Posterior cingulate gyrus (tissue), 11 donors: ENCODE measurements around the gene CBLIF.
"Not testable (repeated sequence)": the region's sequence is repeated elsewhere in the genome, so short reads cannot be mapped to it uniquely, and the experiment has no call there.

Experiments
- DNase-seq, 10 donors: peaks; one replicate each; pipeline versions ENCODE4 v3.0.0 to v3.0.0-alpha.2; 2020 to 2021; ENCODE audit warnings: mixed read lengths in 3 of 10
- intact Hi-C: fragments of 100-400 bp; cut with DNase I; formaldehyde crosslinking; loops from one replicate; pipeline ENCODE4 v1.15.1; 2023

The CBLIF gene

DNA sequence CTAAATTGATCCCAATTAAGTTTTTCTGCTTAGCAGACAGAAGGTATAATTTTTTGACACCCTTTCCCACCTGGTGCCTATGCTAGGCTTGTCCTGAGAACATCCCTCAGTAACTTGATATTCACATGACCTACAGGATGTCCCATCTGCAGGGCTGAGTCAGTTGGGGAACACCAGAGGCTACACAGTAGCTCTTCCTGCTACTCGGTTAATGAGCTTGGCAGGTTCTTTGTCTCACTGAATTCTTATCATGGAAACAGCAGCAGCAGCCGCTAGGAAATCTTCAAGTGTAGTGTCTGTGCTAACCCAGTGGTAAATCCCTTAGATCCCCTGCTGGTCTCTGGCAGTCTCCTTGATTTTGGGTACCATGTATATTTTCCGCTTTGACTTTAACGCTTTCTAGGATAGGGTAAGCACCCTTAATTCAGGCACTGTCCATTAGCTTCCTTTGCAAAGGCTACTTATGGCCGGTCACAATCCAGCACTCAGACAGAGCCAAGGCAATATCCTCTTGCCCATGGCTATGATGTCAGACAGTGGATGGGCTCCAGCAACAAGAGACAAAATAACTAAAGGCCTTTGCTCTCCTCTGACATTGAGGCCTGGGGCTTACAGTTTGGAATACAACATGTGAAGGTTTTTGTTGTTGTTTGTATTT lies 43.2 kb downstream of the CBLIF start:
- intact Hi-C loops = loop anchor here (1.0 to 5.0 kb wide), 3 partner anchors 48 to 265 kb away; partner anchors contain the start of gene PATL1
- DNase-seq = peak in 3 of 10 donors; percentile 16 to 21 (median 20)

DNA sequence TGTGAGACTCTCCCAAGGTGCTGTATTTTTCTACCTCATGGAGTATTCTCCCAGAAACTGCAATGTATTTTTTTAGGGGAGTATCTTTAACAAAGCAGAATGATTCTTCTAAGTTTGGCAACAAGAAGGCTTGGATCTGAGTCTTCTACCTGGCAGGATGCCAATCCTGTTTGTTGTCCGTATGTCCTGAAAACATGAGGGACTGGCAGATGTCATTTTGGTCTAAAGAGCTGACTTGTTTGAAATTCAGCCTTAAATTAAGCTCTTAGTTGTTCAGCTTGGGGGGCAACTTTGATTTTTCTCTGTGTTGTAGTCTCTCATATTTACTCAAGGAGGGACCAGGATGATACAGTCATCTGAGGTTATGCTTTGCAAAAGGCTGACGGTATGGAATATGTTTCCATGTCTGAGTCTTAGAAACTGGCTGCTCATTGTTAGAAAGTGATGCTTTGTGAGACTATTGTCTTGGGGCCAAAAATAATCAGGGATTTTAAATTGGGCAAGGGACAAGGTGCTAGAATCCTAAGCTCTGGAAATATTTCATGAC lies 44.1 kb downstream of the CBLIF start:
- intact Hi-C loops = loop anchor here (5.0 kb wide), 1 partner anchor 134 kb away; the partner anchor contains the start of gene PATL1
- no peak for DNase-seq

DNA sequence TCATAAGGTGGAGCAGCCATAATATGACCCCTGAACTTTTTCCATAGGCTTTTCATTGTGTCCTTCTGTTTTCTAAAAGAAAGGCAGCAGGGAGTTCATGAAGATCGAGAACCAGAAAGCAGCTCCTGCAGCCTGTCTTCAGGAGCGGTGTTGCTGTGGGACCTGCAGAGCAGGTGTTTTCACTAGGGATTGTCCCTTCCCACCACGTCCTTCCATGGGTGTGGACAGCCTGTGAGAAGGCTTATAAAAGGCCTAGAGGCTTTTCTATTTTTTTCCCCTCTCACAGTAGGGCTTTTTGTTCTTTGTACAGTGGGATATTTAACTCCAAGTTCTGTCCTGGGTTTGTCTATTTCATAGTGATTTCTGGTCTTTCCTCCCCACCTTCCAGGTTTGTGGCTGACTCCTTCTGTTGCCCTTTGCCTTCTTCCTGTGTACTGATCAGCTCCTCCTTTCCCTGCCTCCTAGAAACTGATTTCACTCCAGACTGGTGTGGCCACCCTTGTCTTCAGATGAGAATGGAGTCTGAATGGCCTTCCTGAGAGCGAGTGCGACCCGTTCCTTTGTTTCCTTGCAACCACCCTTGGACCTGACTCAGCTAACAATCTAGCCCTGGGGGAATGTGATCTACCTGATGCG lies 44.8 kb downstream of the CBLIF start:
- intact Hi-C loops = loop anchor here (5.0 kb wide), 1 partner anchor 133 kb away; the partner anchor contains the start of gene PATL1
- DNase-seq = no peak

DNA sequence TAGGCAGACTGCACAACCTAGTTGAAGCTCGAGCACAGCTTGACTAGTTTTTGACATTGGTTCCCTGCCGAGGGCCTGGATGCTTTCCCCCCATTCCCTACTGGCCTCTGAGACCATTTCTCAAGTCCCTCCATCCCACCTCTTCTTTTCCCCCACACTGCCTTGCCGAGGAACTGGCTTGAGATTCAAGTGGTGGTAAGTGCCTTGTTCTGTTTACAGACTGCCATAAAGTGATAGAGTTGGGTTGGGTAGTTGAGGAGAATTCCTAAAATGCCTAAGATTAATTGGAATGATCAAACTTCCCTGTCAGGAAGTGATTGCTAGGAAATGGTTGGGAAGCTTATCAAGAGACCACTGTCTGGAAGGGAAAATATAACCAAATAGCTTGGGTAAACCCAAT lies 50.9 kb downstream of the CBLIF start:
- intact Hi-C loops = no loop called here
- DNase-seq = no peak

DNA sequence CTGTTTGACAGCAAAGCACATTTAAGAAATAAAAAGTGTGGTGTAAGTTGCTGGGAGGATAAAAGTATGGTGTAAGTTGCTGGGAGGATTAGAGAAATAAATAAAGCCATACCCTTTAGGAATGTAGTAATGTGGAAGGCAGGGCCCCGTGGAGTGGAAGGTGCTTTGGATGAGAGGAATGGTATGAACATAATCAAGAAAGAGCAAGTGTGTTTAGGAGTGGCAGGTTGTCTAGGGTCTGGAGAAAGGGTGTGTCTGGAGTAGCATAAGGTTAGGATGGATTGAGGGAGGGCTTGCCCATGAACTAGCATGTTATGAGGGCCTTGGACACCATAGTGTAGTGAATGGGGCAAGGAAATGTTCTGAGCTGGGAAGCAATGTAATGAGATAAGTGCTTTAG lies 52.8 kb downstream of the CBLIF start:
- DNase-seq = no peak
- intact Hi-C loops = no loop called here

DNA sequence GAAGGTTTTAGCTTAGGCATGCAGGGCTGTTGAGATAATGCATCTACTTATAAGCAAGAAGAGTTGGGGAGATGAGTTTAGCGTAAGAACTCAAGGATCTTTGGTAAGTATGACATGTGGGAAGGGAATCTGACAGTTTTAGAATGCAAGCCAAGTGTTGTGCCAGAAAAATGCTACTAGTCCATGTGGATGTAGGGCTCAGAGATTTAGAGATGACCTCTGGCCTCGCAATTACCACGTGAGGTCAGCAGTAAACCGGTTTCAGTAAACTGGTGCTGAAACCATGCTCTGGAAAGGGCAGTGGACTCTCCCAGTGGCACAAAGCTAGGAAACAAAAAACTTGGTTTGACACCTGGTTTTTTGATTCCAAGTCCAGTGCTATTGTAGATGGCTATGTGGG lies 53.7 kb downstream of the CBLIF start:
- intact Hi-C loops = no loop called here
- DNase-seq = no peak

DNA sequence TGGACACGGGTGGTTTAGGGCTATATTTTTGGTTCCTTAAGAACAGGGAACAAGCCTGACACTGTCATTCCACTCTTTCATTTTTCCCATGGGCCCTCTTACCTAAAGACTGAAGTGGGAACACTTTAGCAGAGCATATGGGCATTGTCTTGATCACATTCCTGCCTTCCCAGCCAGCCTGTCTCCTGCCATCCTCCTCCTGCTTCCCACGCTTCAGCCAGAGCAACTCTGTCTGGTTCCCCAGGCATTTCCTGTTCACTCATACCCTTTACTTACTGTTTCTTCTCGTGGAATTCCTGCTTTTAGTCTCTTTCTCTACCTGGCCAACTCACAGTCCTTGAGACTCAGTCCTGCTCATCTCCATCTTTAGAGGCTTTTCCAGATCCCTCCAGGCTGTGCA lies 57.5 kb downstream of the CBLIF start:
- peak in 6 of 10 donors; percentile 16 to 86 (median 56) for DNase-seq
- intact Hi-C loops = no loop called here

DNA sequence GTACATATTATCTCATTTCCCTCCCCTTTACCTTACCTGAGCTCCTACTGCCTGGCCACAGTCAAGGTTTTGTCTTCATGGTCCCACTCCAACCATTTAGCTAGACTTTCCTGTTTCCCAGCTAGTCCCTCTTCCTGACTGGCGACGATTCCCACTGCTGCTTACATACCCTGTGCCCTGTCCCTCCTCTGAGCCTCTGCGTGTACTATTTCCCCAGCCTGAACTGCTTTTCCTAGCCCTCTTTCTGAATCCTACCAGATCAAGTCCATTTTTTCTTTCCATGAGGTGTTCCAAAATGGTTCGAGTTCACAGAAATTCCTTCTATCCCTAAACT lies 58.1 kb downstream of the CBLIF start:
- DNase-seq = no peak
- intact Hi-C loops = no loop called here

DNA sequence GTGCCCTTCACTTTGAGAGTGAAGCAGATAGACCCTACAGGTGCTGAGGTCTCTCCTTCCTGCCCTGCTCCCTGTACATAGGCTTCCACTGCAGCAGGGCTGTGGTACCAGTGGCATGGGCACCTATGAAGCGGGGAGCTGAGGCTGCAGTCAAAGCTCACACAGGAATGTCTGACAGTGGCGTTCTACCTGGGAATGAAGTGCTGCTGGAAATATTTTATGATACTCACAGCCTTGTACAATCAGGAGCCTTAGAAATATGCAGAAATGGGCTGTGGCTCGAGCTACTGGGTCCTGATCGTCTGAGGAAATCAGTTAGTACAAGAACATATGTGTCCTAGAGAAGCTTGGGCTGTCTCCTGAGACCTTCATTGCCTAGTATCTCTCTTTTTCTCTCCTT lies 59.5 kb downstream of the CBLIF start:
- DNase-seq = no peak
- intact Hi-C loops = no loop called here

DNA sequence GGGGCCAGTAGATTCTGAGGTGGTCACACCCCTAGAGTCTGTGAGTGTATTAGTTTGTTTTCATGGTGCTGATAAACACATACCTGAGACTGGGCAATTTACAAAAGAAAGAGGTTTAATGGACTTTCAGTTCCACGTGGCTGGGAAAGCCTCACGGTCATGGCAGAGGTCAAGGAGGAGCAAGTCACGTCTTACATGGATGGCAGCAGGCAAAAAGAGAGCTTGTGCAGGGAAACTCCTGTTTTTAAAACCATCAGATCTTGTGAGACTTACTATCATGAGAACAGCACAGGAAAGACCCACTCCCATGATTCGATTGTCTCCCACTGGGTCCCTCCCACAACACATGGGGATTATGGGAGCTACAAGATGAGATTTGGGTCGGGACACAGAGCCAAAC lies 60.9 kb downstream of the CBLIF start:
- DNase-seq, intact Hi-C loops: not testable (repeated sequence)

DNA sequence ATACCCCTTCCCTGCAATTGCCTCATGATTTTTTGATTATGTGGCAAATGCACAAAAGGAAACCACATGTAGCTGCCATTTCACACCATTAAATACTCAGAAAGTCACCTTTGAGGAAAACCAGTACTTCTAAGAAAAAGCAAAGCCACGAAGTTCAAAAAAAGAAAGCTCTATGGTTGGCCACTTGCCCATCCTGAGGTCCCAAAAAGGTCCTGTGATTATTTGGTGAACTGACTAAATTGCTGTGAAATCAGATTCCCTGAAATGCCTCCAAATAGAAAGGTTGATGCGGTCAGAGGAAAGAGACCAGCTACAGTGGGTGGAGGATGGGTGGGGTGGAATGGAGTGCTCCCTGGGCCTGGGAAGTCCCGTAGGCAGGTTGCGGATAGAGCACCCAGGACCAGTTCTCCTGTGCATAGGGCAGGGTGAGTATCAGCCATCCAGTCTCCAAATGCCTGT lies 61.6 kb downstream of the CBLIF start:
- DNase-seq = no peak
- intact Hi-C loops = no loop called here

DNA sequence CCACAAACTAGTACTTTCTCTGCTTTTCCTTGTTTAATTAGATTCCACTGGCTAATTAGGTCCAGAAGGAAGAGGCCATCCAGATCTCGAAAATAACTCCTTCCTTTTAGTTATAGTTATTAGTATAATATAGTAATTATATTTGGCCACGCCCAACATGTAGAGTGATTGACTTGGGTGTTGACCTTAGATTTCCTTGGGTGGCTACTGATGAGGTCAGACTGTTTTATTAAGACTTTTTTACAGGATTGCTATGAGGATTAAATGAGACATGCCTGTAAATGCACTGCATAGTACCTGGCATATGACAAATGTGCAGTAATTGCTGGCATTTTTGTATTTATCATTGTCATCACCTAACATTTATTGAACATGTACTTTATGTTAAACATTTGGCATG lies 63.2 kb downstream of the CBLIF start:
- intact Hi-C loops = no loop called here
- DNase-seq = no peak

DNA sequence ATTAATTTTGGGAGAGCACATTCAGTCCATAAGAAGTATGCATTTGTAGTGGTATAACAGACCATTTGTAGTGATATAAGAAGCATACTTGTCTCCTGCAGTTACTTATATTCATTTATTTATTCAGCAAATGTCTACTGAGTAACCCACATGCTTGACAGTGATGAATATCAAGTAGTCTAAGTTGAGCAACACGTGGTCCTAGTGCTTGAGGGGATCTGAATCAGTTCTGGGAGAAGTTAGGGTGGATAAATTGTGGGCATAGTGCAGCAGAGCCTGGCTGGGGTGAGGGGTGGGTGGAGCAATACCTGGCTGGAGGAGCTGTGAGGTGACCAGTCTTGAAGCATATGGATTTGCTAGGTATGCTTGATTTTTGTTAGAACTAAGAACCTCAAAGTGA lies 65.8 kb downstream of the CBLIF start:
- DNase-seq = no peak
- intact Hi-C loops = no loop called here
